PC-9 (cell line): ENCODE results near the gene DMRTA2. TPM values are rescaled to one million over a fixed set of nuclear protein-coding genes. Genes with fewer than 3 reads are reported as not detected.

Experiments used
- Bru-seq: library from RNA; stranded (reverse); fragments of 400-500 nt; gene quantifications from one replicate; lab custom pipeline; 2021; lab: Mats Ljungman, UMichigan
- BruChase-seq, 2 experiments: library from RNA; stranded (reverse); fragments of 400-500 nt; gene quantifications; one replicate each; lab custom pipeline; 2021; lab: Mats Ljungman, UMichigan
- BruUV-seq: library from RNA; stranded (reverse); fragments of 400-500 nt; replicated peaks from 2 replicates; lab custom pipeline; 2021; lab: Mats Ljungman, UMichigan
- CTCF ChIA-PET: fragments of 300-600 bp; sonication (Branson Sonifier 250); formaldehyde crosslinking; loops from one replicate; lab custom pipeline; 2022; ENCODE audit warnings: antibody characterized with exemption; lab: Charles Lee
- POLR2A ChIA-PET: fragments of 300-600 bp; sonication (Branson Sonifier 250); formaldehyde crosslinking; loops from one replicate; lab custom pipeline; 2022; ENCODE audit warnings: antibody characterized with exemption; ENCODE audit not compliant: unreplicated experiment; lab: Charles Lee
- DNase-seq, 2 experiments: peaks; one replicate each; pipeline versions ENCODE4 v3.0.0 to v3.0.0-alpha.2; 2015 to 2022; ENCODE audit warnings: mixed read lengths in 1 of 2
- H2AFZ ChIP-seq: fragments of 200-600 bp; sonication (generic); 2 replicates; pipeline ENCODE4 v1.8.1; 2017; ENCODE audit warnings: antibody characterized with exemption
- H3F3A ChIP-seq: fragments of 200-600 bp; sonication (generic); 2 replicates; pipeline ENCODE4 v1.8.1; 2017; ENCODE audit warnings: antibody characterized with exemption, mild to moderate bottlenecking, low read depth; ENCODE audit not compliant: insufficient read depth
- H3K27ac ChIP-seq: fragments of 200-600 bp; sonication (generic); 2 replicates; pipeline ENCODE4 v1.6.1; 2016; ENCODE audit warnings: mixed run types
- H3K27me3 ChIP-seq: fragments of 200-600 bp; sonication (generic); 2 replicates; pipeline ENCODE4 v1.6.1; 2016; ENCODE audit warnings: low read depth, mixed run types; ENCODE audit not compliant: insufficient read depth
- H3K36me3 ChIP-seq: fragments of 200-600 bp; sonication (generic); 2 replicates; pipeline ENCODE4 v1.6.1; 2016; ENCODE audit warnings: low read depth, mixed run types
- H3K4me1 ChIP-seq: fragments of 200-600 bp; sonication (generic); replicated peaks from 2 replicates; pipeline ENCODE4 v1.6.1; 2016; ENCODE audit warnings: mixed run types; ENCODE audit not compliant: insufficient read depth
- H3K4me2 ChIP-seq: fragments of 200-600 bp; sonication (generic); 2 replicates; pipeline ENCODE4 v1.6.1; 2017; ENCODE audit warnings: mixed run types
- H3K4me3 ChIP-seq: fragments of 200-600 bp; sonication (generic); 2 replicates; pipeline ENCODE4 v1.6.1; 2016; ENCODE audit warnings: mixed run types
- H3K79me2 ChIP-seq: fragments of 200-600 bp; sonication (generic); 2 replicates; pipeline ENCODE4 v1.6.1; 2017; ENCODE audit warnings: low read depth, mixed run types
- H3K9me2 ChIP-seq: fragments of 200-600 bp; sonication (generic); 2 replicates; pipeline ENCODE4 v1.8.1; 2017; ENCODE audit warnings: mild to moderate bottlenecking; ENCODE audit not compliant: insufficient read depth
- H3K9me3 ChIP-seq: fragments of 200-600 bp; sonication (generic); 2 replicates; pipeline ENCODE4 v1.8.1; 2016; ENCODE audit warnings: low read depth; ENCODE audit not compliant: insufficient read depth
- H4K20me1 ChIP-seq: fragments of 200-600 bp; sonication (generic); 2 replicates; pipeline ENCODE4 v1.8.1; 2017; ENCODE audit not compliant: insufficient read depth
- EZH2 ChIP-seq: fragments of 200-600 bp; sonication (generic); IDR thresholded peaks from 2 replicates; pipeline ENCODE4 v1.8.0; 2017; ENCODE audit warnings: antibody characterized with exemption, low read depth
- intact Hi-C: fragments of 100-400 bp; cut with micrococcal nuclease; formaldehyde crosslinking; loops from one replicate; pipeline ENCODE4 v1.10.0; 2022; ENCODE audit not compliant: unreplicated experiment
- long read RNA-seq: library from polyadenylated mRNA; stranded (forward); transcript quantifications from one replicate; pipeline ENCODE4 v2.0.0, GENCODE V29; 2022
- total RNA-seq: library from RNA; stranded (reverse); gene quantifications from 2 replicates; pipeline ENCODE4 v1.2.3, GENCODE V29; 2021
- TF ChIP-seq, protein P1 (sequence below): fragments of 200-600 bp; sonication (generic); conservative IDR thresholded peaks from 2 replicates; pipeline ENCODE4 v1.6.1; 2017; ENCODE audit warnings: mixed run types, antibody characterized with exemption, mild to moderate bottlenecking, moderate library complexity

The DMRTA2 gene
- total RNA-seq (not detected in 2 replicates), Bru-seq, nascent RNA (not detected), BruChase-seq, experiment 1, labeled RNA remaining after a 2-hour chase (percentile 13 among the genes with signal in this experiment), BruChase-seq, experiment 2, labeled RNA remaining after a 6-hour chase (percentile 21 among the genes with signal in this experiment)
- long read RNA-seq, result 0 reads

DNA sequence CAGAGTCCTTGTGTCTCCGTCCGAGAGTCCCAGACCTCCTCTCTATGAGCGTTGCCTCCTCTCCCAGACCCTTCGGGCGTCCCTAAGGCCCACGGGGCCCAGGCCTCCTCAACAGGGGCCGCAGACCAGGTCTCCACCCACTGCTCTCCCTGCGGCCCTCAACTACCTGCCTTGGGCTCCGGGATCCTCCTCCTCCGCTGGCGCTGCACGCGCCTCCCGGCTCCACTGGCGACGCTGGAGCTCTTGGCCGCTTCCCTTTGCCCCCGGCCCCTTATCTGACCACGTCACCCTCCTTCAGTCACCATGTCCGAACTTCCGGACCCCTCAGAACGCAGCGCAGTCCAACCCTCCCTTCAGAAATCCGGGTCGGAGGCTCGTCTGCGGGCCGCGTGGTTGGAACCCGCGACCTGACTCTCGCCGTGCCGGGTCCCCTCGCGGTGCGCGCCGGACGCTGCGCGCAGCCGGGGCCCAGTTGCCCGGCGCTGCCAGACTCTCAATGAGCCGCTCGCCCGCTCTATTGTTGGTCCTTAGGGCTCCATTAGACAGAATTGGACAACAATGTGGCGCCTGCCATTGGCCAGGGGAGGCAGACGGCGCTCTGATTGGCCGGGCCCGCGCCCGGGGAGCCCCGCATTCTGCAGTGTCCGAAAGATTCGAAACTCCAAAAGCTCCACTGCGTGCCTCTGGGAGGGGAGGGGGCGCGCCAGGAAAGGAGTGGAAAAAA, at the start of gene DMRTA2:
Gene DMRTA2, minus strand, starts transcription at position 498 of the 724 bp plus-strand sequence. CDS start 1,907 bp downstream, outside the sequence.
- no peaks in the 10 kb centered on the region; the same call in 1 of the 2 replicates for H3F3A ChIP-seq
- H2AFZ ChIP-seq, result no peak within 1 kb of the TSS
- H3K36me3 ChIP-seq, result no peaks in the 10 kb centered on the region
- H3K4me3 ChIP-seq, result peak within 1 kb of the TSS; percentile 40; the same call in 1 of the 2 replicates
- H3K4me2 ChIP-seq, result peak within 1 kb of the TSS; percentile 65
- BruUV-seq, result no TSS peak
- H3K27me3 ChIP-seq, result no peaks in the 10 kb centered on the region
- no peaks in the 10 kb centered on the region for H3K9me2 ChIP-seq
- intact Hi-C loops, result no loop called here
- H3K4me1 ChIP-seq, result no peaks in the 10 kb centered on the region
- H3K9me3 ChIP-seq, result no peaks in the 10 kb centered on the region
- no peaks in the 10 kb centered on the region for H4K20me1 ChIP-seq
- ChIA-PET CTCF (no interaction called here), POLR2A (no interaction called here)
- H3K27ac ChIP-seq, result no peak within 1 kb of the TSS
- H3K79me2 ChIP-seq, result no peaks in the 10 kb centered on the region
- TF ChIP-seq, protein P1, sequence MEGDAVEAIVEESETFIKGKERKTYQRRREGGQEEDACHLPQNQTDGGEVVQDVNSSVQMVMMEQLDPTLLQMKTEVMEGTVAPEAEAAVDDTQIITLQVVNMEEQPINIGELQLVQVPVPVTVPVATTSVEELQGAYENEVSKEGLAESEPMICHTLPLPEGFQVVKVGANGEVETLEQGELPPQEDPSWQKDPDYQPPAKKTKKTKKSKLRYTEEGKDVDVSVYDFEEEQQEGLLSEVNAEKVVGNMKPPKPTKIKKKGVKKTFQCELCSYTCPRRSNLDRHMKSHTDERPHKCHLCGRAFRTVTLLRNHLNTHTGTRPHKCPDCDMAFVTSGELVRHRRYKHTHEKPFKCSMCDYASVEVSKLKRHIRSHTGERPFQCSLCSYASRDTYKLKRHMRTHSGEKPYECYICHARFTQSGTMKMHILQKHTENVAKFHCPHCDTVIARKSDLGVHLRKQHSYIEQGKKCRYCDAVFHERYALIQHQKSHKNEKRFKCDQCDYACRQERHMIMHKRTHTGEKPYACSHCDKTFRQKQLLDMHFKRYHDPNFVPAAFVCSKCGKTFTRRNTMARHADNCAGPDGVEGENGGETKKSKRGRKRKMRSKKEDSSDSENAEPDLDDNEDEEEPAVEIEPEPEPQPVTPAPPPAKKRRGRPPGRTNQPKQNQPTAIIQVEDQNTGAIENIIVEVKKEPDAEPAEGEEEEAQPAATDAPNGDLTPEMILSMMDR, result no peak
- TF ChIP-seq EZH2, result no peak
- DNase-seq, result no peak

DNA sequence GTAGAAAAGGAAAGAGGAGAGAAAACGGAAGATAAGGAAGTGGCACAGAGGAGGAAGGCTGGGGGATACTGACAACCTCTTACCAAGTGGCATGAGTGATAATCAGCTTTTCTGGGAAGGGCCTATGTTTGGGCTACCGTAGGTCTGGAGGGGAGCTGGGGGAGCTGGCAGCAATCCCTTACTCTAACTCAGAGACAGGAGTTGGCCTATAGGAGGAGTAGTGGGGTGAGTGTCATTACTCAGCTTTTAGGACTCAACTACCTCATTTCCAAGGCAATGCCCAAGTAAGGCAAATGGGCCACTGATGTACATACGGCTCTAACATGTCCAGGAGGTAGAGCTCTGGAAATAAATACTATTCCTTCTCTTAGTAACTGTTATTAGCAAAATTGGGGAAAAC, 48.7 kb upstream of the DMRTA2 start:
- BruUV-seq, result no TSS peak
- no peak for DNase-seq
- ChIA-PET POLR2A (no interaction called here), CTCF (no interaction called here)
- H3F3A ChIP-seq, result peaks cover 10% of the 10 kb centered on the region; the same call in 1 of the 2 replicates
- TF ChIP-seq, protein P1, result no peak
- TF ChIP-seq EZH2, result no peak
- intact Hi-C loops, result no loop called here
- H3K27me3 ChIP-seq, result no peaks in the 10 kb centered on the region
- H3K4me2 ChIP-seq, result no peak overlapping the region
- no peak overlapping the region for H3K4me3 ChIP-seq
- no peaks in the 10 kb centered on the region for H3K9me3 ChIP-seq
- H2AFZ ChIP-seq, result no peak overlapping the region
- no peaks in the 10 kb centered on the region for H3K9me2 ChIP-seq
- no peak overlapping the region for H3K27ac ChIP-seq
- no peaks in the 10 kb centered on the region for H3K79me2 ChIP-seq
- no peaks in the 10 kb centered on the region; the same call in 1 of the 2 replicates for H3K36me3 ChIP-seq
- no peaks in the 10 kb centered on the region for H4K20me1 ChIP-seq
- peaks cover 24% of the 10 kb centered on the region for H3K4me1 ChIP-seq

DNA sequence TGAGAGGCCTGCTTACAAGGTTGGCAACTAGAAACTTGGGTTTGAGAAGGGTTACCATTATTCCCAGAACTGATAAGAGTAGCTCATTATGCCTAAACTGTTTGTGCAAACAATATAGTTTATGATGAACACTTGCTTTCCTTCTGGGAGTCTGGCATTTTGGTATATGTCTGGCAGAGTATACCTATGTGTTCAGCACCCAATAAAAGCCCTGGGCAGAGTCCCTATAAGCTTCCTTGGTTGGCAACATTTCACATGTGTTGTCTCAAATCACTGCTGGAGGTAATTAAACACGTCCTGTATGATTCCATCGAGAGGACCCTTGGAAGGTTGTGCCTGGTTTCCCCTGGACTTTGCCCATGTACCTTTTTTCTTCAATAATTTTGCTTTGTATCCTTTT, 39.7 kb upstream of the DMRTA2 start:
- CTCF ChIA-PET, result no interaction called here
- H3K36me3 ChIP-seq, result no peaks in the 10 kb centered on the region; the same call in 1 of the 2 replicates
- intact Hi-C loops, result no loop called here
- H3K4me1 ChIP-seq, result no peaks in the 10 kb centered on the region
- no peaks in the 10 kb centered on the region for H3K9me3 ChIP-seq
- H3K9me2 ChIP-seq, result no peaks in the 10 kb centered on the region
- no TSS peak for BruUV-seq
- DNase-seq, result no peak
- TF ChIP-seq, protein P1, result no peak
- TF ChIP-seq EZH2, result no peak
- no peaks in the 10 kb centered on the region for H3K27me3 ChIP-seq
- no peaks in the 10 kb centered on the region for H4K20me1 ChIP-seq
- no peaks in the 10 kb centered on the region for H3K79me2 ChIP-seq
- H3K27ac ChIP-seq, result no peak overlapping the region
- no peaks in the 10 kb centered on the region for H3F3A ChIP-seq
- no peak overlapping the region for H3K4me3 ChIP-seq
- no peak overlapping the region for H2AFZ ChIP-seq
- POLR2A ChIA-PET, result no interaction called here
- H3K4me2 ChIP-seq, result no peak overlapping the region
